Measurements from ENCODE around the gene STIMATE.

DNA sequence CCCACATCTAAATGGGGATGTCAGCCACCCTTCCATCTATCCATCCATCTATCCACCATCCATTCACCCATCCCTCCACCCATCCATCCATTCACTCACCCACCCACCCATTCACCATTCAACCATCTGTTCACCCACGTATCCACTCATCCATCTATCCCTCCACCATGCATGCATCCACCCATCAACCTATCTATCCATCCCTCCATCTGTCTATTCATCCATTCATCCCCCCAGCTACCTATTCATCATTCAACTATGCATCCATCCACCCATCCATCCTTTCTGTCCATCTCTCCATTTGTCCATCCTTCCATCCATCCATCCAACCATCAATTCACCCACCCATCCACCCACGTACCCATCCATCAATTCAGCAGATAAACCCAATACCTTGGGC lies 88.2 kb downstream of the STIMATE start:
- TF ChIP-seq, protein P1, sequence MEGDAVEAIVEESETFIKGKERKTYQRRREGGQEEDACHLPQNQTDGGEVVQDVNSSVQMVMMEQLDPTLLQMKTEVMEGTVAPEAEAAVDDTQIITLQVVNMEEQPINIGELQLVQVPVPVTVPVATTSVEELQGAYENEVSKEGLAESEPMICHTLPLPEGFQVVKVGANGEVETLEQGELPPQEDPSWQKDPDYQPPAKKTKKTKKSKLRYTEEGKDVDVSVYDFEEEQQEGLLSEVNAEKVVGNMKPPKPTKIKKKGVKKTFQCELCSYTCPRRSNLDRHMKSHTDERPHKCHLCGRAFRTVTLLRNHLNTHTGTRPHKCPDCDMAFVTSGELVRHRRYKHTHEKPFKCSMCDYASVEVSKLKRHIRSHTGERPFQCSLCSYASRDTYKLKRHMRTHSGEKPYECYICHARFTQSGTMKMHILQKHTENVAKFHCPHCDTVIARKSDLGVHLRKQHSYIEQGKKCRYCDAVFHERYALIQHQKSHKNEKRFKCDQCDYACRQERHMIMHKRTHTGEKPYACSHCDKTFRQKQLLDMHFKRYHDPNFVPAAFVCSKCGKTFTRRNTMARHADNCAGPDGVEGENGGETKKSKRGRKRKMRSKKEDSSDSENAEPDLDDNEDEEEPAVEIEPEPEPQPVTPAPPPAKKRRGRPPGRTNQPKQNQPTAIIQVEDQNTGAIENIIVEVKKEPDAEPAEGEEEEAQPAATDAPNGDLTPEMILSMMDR (IDR thresholded peaks at IDR 0.05) = no peak
- no peak for TF ChIP-seq POLR2A (IDR thresholded peaks at IDR 0.05)
